Parathyroid adenoma (tissue), 2 donors: ENCODE data around the gene TANC1.

Experiments
- H2AFZ ChIP-seq: fragments of 300-600 bp; sonication (generic); one replicate; pipeline ENCODE4 v1.7.0; 2017; ENCODE audit warnings: antibody characterized with exemption, mild to moderate bottlenecking
- H3K27ac ChIP-seq: fragments of 300-600 bp; sonication (generic); one replicate; pipeline ENCODE4 v1.7.0; 2017
- H3K27me3 ChIP-seq: fragments of 300-600 bp; sonication (generic); one replicate; pipeline ENCODE4 v1.7.0; 2017; ENCODE audit warnings: low read length; ENCODE audit not compliant: control insufficient read depth, insufficient read depth
- H3K36me3 ChIP-seq: fragments of 300-600 bp; sonication (generic); one replicate; pipeline ENCODE4 v1.7.0; 2017; ENCODE audit warnings: low read length; ENCODE audit not compliant: control insufficient read depth, insufficient read depth
- H3K4me1 ChIP-seq: fragments of 300-600 bp; sonication (generic); one replicate; pipeline ENCODE4 v1.7.0; 2017; ENCODE audit warnings: control low read depth
- H3K4me2 ChIP-seq: fragments of 300-600 bp; sonication (generic); one replicate; pipeline ENCODE4 v1.7.0; 2017; ENCODE audit warnings: low read length
- H3K4me3 ChIP-seq: fragments of 300-600 bp; sonication (generic); one replicate; pipeline ENCODE4 v1.7.0; 2017; ENCODE audit warnings: low read depth, low read length
- H3K79me2 ChIP-seq: fragments of 300-600 bp; sonication (generic); one replicate; pipeline ENCODE4 v1.7.0; 2017; ENCODE audit warnings: control low read depth
- H3K9ac ChIP-seq: fragments of 300-600 bp; sonication (generic); one replicate; pipeline ENCODE4 v1.7.0; 2017; ENCODE audit warnings: mild to moderate bottlenecking
- H3K9me3 ChIP-seq: fragments of 300-600 bp; sonication (generic); one replicate; pipeline ENCODE4 v1.7.0; 2017; ENCODE audit warnings: low read length; ENCODE audit not compliant: control insufficient read depth
- TF ChIP-seq, protein P1 (sequence below): fragments of 300-600 bp; sonication (generic); IDR thresholded peaks from one replicate; pipeline ENCODE4 v1.7.0; 2017; ENCODE audit warnings: antibody characterized with exemption, mild to moderate bottlenecking
- donor health status: primary hyperparathyroidism.

TANC1 gene

DNA sequence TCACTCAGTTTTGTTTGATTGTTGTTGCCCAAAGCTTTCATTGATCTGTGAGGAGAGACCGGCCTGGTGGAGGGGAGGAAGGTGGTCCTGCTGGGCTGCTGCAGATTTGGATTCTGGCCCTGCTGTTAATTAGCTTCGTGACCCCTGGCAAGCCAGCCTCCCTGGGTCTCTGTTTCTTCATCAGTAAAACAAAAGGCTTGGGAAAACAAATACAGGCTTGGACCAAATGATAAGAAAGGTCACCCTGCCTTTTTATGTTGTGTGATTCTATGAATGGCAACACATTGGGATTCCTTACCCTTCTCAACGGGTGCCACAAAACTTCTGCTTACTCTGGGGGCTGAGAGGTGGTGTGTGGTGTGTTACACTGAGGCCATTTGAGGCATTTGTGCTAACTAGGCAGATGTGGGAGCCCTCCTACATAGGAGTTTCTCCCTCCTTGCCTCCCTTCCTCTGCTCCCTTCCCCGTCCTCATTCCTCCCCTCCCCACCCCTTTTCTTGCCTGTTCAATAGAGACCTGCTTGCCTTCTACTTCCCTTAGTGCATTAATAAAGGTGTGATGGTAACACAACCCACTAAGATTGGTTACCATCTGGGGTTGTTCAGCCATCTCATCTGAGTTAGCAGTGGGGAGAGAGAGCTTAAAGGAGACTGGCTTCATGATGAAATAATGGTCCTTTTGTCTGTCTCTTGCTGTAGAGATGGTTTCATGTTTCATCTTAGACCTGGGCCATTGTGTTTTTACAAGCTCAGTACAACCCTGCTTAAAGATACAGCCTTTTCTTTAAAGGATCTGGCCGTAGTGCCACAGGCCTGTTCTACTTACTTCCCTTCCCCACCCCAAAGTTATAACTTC, 96.2 kb downstream of the TANC1 start:
- TF ChIP-seq, protein P1, sequence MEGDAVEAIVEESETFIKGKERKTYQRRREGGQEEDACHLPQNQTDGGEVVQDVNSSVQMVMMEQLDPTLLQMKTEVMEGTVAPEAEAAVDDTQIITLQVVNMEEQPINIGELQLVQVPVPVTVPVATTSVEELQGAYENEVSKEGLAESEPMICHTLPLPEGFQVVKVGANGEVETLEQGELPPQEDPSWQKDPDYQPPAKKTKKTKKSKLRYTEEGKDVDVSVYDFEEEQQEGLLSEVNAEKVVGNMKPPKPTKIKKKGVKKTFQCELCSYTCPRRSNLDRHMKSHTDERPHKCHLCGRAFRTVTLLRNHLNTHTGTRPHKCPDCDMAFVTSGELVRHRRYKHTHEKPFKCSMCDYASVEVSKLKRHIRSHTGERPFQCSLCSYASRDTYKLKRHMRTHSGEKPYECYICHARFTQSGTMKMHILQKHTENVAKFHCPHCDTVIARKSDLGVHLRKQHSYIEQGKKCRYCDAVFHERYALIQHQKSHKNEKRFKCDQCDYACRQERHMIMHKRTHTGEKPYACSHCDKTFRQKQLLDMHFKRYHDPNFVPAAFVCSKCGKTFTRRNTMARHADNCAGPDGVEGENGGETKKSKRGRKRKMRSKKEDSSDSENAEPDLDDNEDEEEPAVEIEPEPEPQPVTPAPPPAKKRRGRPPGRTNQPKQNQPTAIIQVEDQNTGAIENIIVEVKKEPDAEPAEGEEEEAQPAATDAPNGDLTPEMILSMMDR: no peak
- H3K9ac ChIP-seq: no peak overlapping the region
- no peak overlapping the region for H3K27ac ChIP-seq
- no peaks in the 10 kb centered on the region for H3K36me3 ChIP-seq
- no peaks in the 10 kb centered on the region for H3K9me3 ChIP-seq
- no peaks in the 10 kb centered on the region for H3K27me3 ChIP-seq
- no peak overlapping the region for H3K4me2 ChIP-seq
- H2AFZ ChIP-seq: peak overlapping the region; percentile 43
- peaks cover 11% of the 10 kb centered on the region for H3K4me1 ChIP-seq
- H3K79me2 ChIP-seq: no peaks in the 10 kb centered on the region
- H3K4me3 ChIP-seq: no peak overlapping the region

GRCh38 chr2:159065313-159065712, 96.9 kb downstream of the TANC1 start:
- TF ChIP-seq, protein P1: no peak
- no peak overlapping the region for H3K27ac ChIP-seq
- H3K9ac ChIP-seq: no peak overlapping the region

DNA sequence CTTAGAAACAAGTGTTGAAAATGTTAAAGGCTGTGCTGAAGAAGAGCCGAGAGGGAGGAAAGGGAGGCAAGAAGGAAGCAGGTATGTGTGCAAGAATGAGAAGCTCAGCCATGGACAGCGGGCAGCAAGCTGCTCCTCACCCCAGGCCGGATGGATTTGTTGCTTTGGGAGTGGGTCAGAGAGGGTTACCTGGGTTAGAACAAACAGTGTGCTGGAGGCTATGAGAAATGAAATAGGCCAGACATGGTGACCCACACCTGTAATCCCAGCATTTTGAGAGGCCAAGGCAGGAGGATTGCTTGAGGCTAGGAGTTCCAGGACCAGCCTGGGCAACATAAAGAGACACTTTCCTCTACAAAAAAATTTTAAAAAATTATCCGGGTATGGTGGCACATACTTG, 97.5 kb downstream of the TANC1 start:
- no peak overlapping the region for H3K9ac ChIP-seq
- H3K36me3 ChIP-seq: no peaks in the 10 kb centered on the region
- no peak overlapping the region for H3K27ac ChIP-seq
- peaks cover 11% of the 10 kb centered on the region for H3K4me1 ChIP-seq
- H3K4me3 ChIP-seq: no peak overlapping the region
- H3K79me2 ChIP-seq: no peaks in the 10 kb centered on the region
- H3K27me3 ChIP-seq: no peaks in the 10 kb centered on the region
- H3K4me2 ChIP-seq: no peak overlapping the region
- no peak overlapping the region for H2AFZ ChIP-seq
- TF ChIP-seq, protein P1: no peak
- H3K9me3 ChIP-seq: no peaks in the 10 kb centered on the region

More at GRCh38 chr2:159065313-159065712, 96.9 kb downstream of the TANC1 start:
- no peak overlapping the region for H3K4me3 ChIP-seq
- H3K36me3 ChIP-seq: no peaks in the 10 kb centered on the region
- H2AFZ ChIP-seq: no peak overlapping the region
- H3K4me2 ChIP-seq: no peak overlapping the region
- no peaks in the 10 kb centered on the region for H3K79me2 ChIP-seq
- peaks cover 11% of the 10 kb centered on the region for H3K4me1 ChIP-seq
- no peaks in the 10 kb centered on the region for H3K27me3 ChIP-seq
- no peaks in the 10 kb centered on the region for H3K9me3 ChIP-seq

- no peaks in the 10 kb centered on the region for H3K79me2 ChIP-seq
- TF ChIP-seq, protein P1: no peak
- H3K4me1 ChIP-seq: peaks cover 11% of the 10 kb centered on the region
- H2AFZ ChIP-seq: no peak overlapping the region
- no peaks in the 10 kb centered on the region for H3K36me3 ChIP-seq
- H3K4me3 ChIP-seq: no peak overlapping the region
- H3K9me3 ChIP-seq: no peaks in the 10 kb centered on the region
- H3K27me3 ChIP-seq: no peaks in the 10 kb centered on the region
- no peak overlapping the region for H3K4me2 ChIP-seq
- no peak overlapping the region for H3K9ac ChIP-seq
- no peak overlapping the region for H3K27ac ChIP-seq
Measured at GRCh38 chr2:159066541-159067156, 98.2 kb downstream of the TANC1 start.
